Activated T-cell treated with anti-CD3 and anti-CD28 coated beads for 24 hours (primary cell): ENCODE results near the gene MRTFA.

Source experiments
- DNase-seq: peaks from one replicate; pipeline ENCODE4 v3.0.0-alpha.2; 2020; ENCODE audit warnings: low read depth

MRTFA gene

DNA sequence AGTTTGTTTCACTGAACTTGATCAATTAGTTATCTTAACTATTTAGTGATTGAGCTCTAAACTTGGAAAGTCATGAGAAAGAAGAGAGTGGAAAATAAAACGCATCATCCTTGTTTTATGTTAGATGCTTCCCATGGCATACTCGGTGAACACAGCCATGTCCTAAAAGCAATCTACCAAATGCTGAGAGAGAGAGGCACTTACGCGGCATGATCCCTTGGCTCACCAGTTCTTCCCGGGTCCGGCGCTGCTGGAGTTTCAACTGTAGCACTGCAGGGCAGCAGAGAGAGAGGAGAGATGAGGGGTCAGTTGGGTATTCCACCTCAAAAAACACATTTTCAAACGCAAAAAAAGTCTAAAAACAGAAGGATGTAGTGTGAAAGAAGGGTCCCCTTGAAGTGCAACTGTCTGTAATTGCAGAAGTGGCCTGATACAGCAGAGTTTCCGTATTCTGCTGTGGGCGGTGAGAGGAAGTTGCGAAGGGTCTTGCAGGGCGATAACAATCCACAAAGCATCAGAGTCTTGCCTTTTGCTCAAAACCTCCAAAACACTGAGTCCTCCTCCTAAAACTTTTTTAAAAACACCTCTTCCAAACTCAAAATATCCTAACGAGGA lies 173.4 kb downstream of the MRTFA start:
- DNase-seq = peak; percentile 33

DNA sequence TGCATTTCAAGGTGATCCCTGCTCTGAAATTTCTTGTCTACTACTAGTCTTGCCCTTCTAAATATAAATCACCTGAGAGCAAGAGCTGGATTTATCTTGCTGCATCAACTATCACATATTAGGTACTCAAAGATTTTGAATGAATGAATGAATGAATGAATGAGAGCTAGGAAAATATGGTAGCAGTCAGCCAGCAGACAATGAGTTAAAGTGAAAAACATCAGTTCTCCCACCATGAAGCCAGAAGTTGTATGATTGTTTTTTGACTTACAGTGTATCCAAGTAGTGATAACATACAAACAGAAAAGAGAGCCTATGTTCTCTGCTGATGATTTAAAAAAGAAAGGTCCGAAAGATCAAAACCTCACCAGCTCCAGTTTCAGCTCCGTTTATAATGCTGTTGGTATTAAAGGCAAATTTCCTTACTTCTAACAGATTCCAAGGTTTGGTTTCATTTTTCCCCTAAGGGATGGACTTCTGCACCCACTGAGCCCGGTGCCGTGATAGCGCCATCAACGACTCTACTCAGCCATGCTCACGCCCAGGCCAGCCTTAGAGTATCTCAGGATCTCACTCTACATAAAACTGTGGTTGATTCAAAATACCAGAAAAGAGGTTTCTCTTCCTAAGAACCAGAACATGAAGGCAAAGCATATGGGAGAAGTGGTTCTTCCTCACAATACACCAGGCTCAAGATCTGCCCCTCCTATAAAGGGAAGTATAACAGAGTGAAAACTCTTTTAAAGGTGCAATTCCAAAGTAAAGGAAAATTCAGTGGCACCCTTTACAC lies 174.1 kb downstream of the MRTFA start:
- peak; percentile 19 for DNase-seq

DNA sequence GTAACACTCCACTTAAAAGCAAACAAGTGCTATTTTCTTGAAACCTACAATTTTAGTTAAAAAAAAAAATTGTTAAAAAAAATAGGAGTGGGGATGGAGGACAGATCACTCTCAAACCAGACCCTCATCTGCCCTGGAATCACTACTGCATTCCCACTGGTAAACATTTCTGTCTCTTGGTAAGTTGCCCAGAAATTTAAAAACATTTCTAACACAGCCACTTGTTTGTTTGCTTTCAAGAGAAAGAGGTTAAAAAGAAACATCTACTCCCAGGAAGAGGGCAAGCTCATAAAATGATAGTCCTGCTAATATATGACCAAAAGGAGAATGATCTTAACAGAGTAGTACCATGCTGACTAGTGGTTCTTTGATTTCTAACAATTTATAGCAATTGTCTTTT lies 182.8 kb downstream of the MRTFA start:
- DNase-seq = no peak

DNA sequence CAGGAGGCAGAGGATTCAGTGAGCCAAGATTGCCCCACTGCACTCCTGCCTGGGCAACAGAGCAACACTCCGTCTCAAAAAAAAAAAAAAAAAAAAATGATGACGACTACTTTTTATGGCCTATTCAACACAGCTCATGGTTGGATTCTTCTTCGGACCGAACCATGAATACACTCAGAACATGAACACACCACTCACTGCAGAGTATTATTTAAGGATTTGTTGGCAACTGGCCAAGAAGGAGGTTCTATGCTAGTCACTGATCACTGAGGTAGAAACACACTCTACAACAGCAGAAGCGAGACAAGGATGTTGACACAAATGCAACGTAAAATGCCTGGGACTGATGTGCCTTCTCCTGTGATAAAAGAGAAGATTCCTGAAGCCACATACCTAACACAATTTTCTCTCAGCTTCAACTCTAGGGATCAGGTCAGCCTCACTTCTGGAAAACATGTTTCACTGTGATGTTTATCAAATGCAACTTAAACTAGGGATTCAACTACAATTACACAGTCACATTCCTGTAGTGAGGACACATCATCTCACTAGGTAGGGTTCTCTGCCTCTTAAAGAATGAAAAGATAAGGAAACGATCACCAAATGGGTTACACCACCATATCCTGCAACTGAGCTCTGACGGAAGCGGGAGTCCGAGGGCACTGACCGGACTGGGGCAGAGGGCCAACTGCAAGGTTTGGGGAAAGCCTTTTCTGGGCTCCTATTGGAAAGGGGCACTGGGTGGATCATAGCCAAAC lies 183.6 kb downstream of the MRTFA start:
- DNase-seq = no peak

DNA sequence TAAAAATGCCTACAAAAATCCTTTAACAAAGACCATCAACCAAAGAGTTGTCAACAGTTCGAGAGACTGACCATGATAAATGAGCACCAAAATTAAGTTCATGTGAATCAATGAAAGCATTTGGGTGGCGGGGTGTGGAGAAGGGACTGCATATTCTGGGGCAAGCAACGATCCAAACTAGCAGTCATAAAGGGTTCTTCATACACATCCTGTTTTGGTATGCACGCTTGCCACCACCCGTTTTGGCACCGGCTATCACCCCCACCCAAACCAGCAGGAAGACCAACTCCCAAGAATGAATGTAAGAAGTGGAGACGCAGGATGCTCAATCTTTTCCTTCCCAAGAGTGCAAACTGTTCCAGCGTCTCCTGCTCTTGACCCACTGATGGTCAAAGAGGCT lies 185.3 kb downstream of the MRTFA start:
- DNase-seq = no peak

DNA sequence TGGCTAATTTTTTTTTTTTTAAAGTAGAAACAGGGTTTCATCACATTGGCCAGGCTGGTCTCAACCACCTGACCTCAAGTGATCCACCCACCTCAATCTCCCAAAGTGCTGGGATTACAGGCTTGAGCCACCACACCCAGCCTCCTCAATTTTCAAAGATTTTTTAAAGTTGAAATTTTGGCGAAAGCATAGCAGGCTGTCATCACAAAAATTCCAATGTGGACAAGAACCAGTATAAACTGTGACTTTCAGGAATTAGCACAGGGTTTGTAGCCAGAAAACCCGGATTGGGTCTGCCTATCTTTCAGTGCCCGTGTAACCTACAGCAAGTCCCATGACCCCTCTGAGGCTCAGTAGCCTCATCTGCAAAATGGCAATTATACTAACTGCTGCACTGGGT lies 185.9 kb downstream of the MRTFA start:
- DNase-seq = no peak

DNA sequence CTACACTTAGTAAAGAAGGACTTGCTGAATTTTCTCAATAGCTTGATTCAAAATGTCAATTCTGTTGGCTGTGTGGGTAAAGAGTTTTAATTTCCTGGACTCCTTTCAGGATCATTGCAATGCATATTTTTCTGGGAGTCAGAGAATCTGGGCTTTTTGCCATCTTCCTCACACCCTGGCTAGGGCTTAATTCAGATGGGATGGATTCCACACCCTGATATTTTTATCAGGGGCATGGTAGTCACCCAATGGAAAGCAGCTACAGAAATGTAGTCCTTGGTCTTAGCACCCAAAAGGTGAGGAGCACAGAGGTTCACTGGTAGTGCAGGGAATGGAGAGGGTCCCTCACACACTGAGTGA lies 186.9 kb downstream of the MRTFA start:
- no peak for DNase-seq

DNA sequence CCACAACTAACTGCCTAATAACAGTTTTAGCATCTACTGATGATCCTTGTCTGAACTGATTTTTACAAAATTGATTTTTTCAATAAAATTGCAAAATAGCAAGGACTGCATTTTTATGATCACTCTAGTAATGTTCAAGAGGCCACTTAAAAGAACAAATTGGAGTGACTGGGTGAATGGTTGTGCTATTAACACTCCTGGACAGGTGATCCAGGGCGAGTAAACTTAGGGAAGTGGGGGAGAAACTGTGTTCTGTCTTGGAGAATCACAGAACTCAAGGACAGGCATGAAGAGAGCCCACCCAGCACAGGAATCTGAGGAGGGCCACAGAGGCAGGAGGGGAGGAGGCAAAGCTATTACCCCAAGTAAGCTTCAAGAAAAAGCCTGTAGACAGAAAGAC lies 190.3 kb downstream of the MRTFA start:
- no peak for DNase-seq

DNA sequence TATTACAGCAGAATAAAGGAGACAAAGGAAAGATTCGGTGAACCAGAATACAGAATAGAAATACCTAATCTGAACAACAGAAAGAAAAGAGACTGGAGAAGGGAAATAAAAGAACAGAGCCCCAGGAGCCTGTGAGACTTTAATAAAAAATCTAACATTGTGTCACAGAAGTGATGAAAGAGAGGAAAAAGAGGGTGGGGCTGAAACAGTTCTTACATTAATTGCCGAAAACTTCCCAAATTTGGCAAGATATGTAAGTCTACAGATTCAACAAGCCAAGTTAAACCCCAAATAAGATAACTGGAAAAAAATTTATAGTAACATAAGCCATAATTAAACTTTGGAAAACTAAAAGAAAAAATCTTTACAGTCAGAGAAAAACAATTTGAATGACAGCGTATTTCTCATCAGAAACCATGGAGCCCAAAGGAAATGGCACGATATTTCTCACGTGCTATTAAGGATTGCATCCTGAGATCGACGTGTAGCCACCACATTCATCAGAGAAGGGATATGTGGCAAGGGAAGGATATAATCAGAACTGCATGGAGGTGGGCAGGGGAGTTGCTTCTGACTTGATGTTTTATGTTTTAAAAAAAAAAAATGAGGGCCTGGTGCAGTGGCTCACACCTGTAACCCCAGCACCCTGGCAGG lies 192.2 kb downstream of the MRTFA start:
- no peak for DNase-seq

DNA sequence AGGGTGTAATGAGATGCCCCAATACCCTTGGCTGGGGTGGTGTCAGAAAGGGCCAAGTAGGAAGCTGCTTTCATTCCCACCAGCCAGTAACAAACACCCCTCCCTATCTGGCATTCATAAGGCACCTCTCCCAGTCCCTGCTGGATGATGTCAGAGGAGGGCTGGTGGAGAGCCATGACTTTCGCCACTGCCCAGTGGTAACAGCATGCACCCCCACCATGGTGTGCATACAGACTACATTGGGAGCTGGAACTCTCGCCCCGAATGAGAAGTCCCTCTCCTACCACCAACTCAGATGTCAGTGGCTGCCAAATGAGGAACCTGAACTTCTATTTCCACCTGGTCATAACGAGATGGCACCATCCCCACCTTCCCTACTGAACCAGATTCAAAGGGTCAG lies 192.8 kb downstream of the MRTFA start:
- DNase-seq = no peak

DNA sequence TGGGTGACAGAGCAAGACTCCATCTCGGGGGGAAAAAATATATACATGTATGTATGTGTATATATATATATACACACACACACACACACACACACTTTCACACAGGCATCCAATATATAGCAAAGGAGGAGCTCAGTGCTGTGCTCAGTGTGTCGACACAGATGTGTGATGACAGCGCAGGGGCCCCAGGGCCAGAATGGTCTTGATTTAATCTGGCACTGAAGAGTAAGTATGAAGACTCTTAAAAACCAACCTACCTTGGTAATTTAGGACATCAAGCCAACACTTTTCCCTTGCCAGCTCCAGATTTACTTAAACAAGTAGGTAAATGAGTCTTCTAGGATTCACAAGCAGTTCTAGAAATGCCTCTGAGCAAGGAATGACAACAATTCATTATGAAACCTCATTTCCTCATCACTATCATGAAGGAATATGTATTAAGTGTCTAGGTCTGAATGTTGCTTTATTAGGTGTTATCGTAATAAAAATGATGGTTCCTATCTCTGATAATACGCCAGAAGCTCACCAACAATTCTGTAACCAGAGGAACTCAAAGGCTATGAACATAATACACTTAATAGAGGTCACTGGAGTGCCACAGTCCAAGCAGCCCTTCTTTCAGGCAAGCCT lies 194.6 kb downstream of the MRTFA start:
- DNase-seq = no peak

DNA sequence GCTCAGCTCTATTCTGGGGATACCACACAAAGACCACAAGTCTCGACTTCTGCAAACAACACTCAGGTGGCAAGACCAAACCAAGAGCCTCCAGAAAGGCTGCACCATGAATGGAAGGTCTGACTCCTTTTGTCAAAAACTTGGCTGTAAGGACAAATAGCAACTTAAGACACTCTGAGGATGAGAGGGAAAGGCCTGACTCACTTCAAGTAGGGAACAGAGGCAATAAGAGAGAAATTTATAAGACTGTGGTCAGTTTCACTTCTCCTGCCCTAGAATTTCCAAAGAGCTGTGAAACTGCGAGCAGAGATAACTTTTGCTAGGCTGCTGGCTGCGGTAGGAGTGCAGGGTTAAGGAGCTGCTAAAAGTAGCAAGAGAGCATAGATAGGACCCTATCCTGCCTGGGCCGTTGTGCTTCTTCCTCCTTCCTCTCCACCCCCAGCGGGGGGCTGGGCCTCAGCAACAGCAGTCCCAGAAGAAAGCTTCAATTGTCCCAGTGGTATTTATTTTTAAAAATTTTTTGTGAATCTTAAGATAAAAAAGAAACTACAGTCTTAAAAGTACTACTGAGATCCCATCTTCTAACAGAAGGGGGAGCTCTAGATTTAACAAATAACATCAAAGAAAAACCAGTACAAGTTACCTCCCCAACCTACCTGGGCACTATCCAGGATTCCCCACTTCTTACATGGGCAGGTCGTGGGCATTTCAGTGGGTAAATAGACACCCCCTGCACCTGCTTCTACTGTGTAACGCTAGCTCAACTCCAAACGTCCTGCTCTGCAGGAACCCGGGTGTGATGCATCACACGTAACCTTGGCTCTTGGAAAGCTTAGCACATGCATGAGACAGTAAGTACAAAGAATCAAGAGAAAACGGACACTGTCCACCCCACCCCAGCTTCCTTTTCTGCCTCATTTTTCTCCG lies 199.8 kb downstream of the MRTFA start:
- no peak for DNase-seq

DNA sequence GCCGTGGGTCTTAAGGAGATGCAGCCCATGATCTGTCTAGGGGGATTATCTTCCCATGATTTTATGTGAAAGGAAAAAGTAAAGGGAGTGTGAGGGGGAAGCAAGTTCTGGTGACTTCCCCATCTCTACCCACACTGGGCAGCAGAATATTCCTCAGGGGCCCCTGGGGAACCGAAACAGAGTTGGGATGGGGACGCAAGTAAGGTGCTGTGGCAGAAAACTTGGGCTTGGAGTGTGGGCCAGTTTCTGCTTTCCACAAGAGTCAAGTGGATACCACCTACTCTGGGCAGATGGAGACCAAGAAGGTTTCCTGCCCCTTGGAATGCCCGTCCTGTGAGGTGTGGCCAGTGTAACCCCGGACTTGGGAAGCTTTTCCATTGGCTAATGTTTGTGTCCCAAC lies 201.8 kb downstream of the MRTFA start:
- no peak for DNase-seq

DNA sequence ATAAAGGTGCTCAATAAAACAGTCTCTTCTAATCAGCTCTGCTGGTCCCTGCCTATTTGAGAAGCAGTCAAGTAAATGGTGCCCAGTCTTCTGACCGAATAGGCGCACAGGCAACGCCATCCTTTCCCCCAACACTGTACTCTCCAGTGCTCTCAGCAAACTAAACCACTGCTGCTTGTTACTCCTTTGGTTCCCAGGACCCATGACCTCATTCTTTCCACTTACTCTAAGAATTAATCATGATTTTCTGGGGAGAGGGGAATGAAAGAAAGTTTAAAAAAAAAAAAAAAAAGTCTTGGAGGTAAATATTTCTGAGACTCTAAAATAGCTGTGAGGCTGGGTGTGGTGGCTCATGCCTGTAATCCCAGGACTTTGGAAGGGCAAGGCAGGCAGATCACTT lies 202.4 kb downstream of the MRTFA start:
- no peak for DNase-seq

DNA sequence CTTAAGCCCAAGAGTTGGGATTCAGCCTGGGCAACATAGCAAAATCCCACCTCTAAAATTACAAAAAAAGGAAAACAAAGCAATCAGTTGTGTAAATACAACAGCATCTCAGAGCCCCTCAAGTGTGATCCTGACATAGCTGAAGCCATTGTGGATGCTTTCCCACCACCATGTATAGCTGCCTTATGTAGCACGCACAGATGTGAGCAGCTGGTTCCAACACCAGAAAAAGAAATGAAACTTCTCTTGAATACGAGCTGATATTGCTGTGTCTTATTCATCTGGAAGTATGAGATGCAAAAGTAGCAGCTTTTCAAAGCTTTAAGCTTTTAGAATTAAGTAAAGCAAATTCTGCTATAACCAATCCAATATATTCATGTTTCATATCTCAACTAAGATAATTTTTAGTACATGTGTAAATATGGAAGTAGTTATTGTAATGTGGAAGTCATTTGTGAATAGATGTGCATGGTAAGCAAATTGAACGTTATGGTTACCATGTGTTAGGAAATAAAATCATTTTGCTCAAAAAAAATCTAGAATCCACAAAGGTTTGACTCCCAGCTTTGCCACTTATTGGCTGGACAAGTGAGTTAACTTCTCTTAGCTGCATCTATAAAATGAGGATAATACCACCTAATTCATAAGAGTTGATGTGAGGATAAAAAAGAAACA lies 203.0 kb downstream of the MRTFA start:
- no peak for DNase-seq

DNA sequence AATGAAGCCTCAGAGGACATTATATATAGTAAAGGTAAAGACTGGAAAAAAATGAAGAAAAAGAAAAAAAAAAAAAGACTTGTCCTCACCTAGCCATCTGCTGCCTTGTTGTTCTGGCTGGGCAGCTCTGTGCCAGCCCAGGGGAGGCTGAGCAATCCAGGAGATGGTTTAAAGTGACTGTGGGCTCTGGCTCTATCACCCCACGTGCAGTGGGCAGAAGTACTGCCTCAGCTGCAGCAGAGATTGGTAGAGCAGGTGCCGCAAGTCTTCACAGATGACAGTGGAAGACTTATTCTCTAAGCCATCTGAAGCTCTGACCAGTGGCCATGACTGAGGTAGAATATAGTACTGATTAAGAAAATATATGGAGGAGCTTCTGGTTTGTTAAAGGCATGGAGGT lies 203.9 kb downstream of the MRTFA start:
- DNase-seq = no peak

DNA sequence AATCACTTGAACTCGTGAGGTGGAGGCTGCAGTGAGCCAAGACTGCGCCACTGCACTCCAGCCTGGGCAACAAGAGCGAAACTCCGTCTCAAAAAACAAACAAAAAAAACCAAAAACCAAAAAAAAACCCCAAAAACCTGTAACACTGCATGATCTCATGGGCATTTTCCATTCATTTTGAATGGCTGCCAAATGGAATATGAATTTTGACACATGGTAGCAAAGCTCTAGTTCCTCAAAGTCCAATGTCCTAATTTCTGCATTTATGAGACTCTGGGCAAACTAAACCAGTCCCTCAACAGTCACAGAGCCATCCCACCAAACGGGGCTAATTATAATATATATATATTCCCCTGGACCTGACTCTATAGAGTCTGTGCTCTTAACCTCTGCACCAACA lies 204.4 kb downstream of the MRTFA start:
- DNase-seq = no peak

DNA sequence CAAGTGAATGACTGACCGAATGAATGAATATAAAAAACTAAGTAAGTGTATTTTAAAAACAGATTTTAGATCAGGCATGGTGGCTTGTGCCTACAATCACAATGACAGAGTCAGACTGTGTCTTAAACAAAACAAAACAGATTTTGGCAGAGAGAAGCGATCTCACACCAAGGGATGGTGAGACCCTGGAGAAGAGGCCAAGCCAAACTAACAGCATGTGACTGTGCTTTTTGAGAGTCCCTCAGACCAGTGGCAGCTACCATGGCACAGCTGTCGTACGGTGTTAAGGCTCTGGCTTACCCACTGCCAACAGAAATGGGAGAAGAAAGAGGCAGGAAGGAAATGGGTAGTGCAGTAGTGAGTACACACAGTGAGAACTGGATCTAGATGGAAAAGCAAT lies 205.5 kb downstream of the MRTFA start:
- no peak for DNase-seq

DNA sequence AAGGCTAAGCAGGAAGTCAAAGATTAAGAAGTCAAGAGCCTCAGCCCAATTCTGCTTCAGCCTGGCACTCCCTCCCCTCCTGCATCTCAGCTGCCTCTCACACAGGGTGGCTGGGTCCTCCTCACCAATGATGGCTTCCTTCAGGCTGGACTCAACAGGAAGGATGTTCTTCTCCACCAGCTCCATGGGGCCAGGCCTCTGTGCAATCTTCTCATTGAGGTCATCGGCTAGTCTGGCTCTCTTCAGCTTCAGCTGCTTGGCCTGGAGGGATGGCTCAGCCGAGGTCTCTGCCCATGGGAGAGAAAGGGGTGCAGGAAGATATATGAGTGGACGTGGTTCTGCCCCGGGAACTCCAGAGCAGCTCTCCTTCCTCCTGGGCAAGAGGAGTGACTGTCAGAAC lies 207.0 kb downstream of the MRTFA start:
- no peak for DNase-seq

DNA sequence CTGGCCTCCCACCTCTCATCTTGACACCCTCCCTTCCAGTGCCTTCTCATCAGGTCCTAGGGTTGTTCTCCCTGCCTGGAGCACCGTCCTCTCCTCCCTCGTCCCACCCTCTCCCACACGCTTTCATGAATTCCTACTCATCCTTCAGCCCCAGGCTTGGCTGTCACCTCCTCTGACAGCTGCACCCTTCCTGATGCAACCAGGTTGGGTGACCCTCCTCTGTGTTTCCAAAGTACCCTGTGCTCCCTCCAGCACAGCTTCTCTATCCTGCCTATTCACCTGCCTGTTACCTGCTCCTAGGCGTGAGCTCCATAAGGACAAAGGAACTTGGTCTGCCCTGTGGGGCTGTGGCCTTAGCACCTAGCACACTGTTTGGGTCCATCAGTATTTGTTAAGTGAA lies 207.7 kb downstream of the MRTFA start:
- no peak for DNase-seq
